GM10266 (cell line): ENCODE measurements around the gene SLC9C2.

Source experiments
- DNase-seq: peaks from one replicate; pipeline ENCODE4 v3.0.0; 2012; ENCODE audit errors: extremely low spot score
- TF ChIP-seq, protein P1 (sequence below): IDR thresholded peaks from 2 replicates; pipeline ENCODE4 v1.5.1; 2012; ENCODE audit warnings: mild to moderate bottlenecking, low read depth; ENCODE audit not compliant: control insufficient read depth, insufficient read depth; ENCODE audit errors: missing control alignments

The SLC9C2 gene

DNA sequence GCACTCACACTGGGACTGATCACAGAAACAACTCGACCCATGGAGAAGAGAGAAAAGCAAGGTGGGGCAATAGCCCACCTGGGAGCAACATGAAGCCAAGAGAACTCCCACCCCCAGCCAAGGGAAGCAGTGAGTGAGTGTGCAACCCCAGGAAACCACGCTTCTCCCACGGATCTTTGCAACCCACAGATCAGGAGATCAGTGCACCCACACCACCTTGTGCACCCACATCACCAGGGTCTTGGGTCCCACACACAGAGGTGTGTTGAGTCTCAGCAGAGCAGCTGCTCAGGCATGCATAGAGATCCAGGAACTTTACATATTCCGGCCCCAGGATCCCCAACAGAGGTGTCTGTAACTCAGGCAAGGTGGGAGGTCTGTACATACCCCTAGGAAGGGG lies 143.0 kb downstream of the SLC9C2 start:
- no peak for DNase-seq
- TF ChIP-seq, protein P1, sequence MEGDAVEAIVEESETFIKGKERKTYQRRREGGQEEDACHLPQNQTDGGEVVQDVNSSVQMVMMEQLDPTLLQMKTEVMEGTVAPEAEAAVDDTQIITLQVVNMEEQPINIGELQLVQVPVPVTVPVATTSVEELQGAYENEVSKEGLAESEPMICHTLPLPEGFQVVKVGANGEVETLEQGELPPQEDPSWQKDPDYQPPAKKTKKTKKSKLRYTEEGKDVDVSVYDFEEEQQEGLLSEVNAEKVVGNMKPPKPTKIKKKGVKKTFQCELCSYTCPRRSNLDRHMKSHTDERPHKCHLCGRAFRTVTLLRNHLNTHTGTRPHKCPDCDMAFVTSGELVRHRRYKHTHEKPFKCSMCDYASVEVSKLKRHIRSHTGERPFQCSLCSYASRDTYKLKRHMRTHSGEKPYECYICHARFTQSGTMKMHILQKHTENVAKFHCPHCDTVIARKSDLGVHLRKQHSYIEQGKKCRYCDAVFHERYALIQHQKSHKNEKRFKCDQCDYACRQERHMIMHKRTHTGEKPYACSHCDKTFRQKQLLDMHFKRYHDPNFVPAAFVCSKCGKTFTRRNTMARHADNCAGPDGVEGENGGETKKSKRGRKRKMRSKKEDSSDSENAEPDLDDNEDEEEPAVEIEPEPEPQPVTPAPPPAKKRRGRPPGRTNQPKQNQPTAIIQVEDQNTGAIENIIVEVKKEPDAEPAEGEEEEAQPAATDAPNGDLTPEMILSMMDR: no peak

DNA sequence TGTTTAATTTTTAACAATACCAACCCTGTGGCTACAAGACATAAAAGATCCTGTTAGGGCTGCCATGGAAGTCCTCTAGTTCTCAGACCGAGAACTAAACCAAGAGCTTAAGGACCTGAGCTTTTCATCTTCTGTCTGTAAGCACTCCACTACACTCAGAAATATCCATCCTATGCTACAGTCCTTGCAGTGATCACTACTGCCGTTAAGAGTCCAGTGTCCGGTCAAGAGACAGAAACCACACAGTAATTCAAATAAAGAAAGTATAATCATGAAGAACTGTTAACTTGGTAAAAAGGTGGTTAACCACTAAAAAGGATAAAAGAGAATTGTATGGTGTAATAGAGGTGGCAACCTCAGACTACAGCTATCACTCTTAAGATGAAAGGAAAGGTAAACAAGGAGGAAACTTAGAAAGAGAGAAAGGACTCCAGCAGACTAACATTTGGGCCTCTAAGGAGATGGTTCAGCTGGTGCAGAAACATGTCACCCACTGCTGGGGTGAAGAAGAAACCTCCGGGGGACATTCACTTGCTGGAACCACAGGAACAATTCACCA lies 147.8 kb downstream of the SLC9C2 start:
- DNase-seq: no peak

DNA sequence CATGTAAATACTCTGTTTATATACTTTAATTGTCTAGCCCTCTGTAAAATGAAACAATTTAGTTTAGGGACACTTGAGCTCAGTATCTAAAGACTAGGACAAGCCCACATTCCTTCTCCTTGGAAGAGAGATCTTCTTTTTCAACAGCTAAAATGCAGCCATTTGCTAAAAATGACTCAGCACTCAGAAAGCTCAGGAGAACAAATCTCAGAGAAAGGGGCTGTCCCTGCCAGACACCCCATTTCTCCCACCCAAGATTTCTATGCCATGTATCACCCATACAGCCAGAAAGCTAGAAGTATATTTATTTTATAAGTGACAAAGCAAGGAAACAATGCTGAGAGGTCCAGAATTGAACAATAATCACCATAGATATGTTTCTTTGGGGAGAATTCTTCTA lies 148.9 kb downstream of the SLC9C2 start:
- no peak for DNase-seq
- TF ChIP-seq, protein P1: no peak

More for the DNA sequence above, 147.8 kb downstream of the SLC9C2 start:
- TF ChIP-seq, protein P1: no peak

DNA sequence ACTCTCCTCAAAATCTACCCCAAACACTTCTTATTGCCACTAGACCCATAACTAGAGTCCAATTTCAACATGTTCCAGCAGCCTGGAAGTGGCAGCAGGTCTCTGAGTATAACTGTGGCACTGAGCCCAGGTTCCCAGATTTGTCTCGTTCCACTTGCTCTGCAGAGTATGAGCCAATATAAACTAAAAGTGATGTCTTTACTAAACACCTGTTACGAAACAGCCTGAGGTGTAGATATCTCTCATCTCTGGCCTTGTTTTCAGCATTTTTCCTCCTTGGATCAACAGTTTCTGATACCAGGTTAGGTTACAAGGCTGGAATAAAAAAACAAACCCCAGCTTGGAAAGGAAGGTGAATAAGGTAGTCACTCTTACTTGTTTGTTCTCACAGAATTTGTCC lies 150.9 kb downstream of the SLC9C2 start:
- no peak for DNase-seq
- TF ChIP-seq, protein P1: no peak
